Ishikawa (cell line): Measurements from ENCODE around the gene NMS.

ENCODE experiments used
- RAD21 ChIP-seq: IDR thresholded peaks from 2 replicates; pipeline ENCODE4 v1.6.1; 2012; ENCODE audit warnings: low read depth
- REST ChIP-seq: IDR thresholded peaks from 2 replicates; pipeline ENCODE4 v1.6.1; 2012; ENCODE audit warnings: low read depth, mild to moderate bottlenecking
- TAF1 ChIP-seq: IDR thresholded peaks from 2 replicates; pipeline ENCODE4 v1.6.1; 2012; ENCODE audit warnings: low read depth, mild to moderate bottlenecking

DNA sequence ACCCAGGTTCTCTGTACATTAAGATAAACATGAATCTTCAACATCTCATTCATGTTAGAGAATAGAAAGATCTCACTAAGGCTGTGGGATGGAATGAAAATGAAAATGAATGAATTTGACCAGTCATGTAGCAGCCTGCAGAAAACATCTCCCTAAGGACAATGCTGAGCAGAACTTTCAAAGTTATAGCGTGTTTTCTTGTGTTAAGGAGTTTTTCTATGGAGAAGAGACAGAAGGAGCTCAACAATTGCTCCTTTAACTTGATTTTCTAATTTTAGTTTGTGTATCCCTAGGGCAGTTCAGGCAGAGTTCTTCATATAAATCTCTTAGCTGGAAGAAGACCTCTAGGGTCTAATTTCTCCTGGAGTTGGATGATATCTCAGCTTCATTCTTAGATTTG lies 47.3 kb downstream of the NMS start:
- TF ChIP-seq REST (no peak), RAD21 (no peak), TAF1 (no peak)
